Activated naive CD8-positive, alpha-beta T cell treated with anti-CD3 and anti-CD28 coated beads, Interleukin-2, amount 10 ng/mL, durations not matched to agents 7 days and 5 days (primary cell): Measurements from ENCODE around the gene TET3. TPM values are rescaled to one million over a fixed set of nuclear protein-coding genes. Genes with fewer than 3 reads are reported as not detected.

ENCODE experiments used
- ATAC-seq: fragments of 150-1000 bp; cut with Tn5 transposase; one replicate; pipeline ENCODE4 v1.10.0; 2021; ENCODE audit warnings: low read depth, moderate library complexity
- POLR2A ChIA-PET: fragments of 350-600 bp; sonication (Branson Sonifier 250); formaldehyde crosslinking; loops from one replicate; lab custom pipeline; 2021; ENCODE audit warnings: antibody characterized with exemption; lab: Charles Lee
- DNase-seq: peaks from one replicate; pipeline ENCODE4 v3.0.0; 2021
- H3K27ac Mint-ChIP-seq: one replicate; pipeline ENCODE4 v1.8.0; 2022; ENCODE audit warnings: mild to moderate bottlenecking, mixed read lengths
- H3K27me3 Mint-ChIP-seq: one replicate; pipeline ENCODE4 v1.8.0; 2022; ENCODE audit warnings: mild to moderate bottlenecking, moderate library complexity, mixed read lengths
- H3K36me3 Mint-ChIP-seq: one replicate; pipeline ENCODE4 v1.8.0; 2021; ENCODE audit warnings: mild to moderate bottlenecking, mixed read lengths
- H3K4me1 Mint-ChIP-seq: one replicate; pipeline ENCODE4 v1.8.0; 2021; ENCODE audit warnings: mixed read lengths
- H3K4me3 Mint-ChIP-seq: one replicate; pipeline ENCODE4 v1.8.0; 2022; ENCODE audit warnings: mild to moderate bottlenecking, moderate library complexity, mixed read lengths
- H3K9me3 Mint-ChIP-seq: one replicate; pipeline ENCODE4 v1.8.0; 2021; ENCODE audit warnings: mixed read lengths
- total RNA-seq, 2 experiments: library from RNA; stranded (reverse); gene quantifications; one replicate each; pipeline ENCODE4 v1.2.3, GENCODE V29; 2021

The TET3 gene
- total RNA-seq, 2 experiments from 2014 or later, result 19.9 to 21.0 TPM

- Mint-ChIP-seq H3K4me3 (no peak overlapping the region), H3K36me3 (peaks cover 46% of the 10 kb centered on the region), H3K9me3 (no peaks in the 10 kb centered on the region), H3K4me1 (peaks cover 39% of the 10 kb centered on the region), H3K27me3 (no peaks in the 10 kb centered on the region), H3K27ac (peak overlapping the region; percentile 63)
- ATAC-seq (no peak), DNase-seq (no peak)
- POLR2A ChIA-PET, result no interaction called here
Measured at GRCh38 chr2:73952499-73953446, 31.9 kb upstream of the TET3 start.

- H3K4me3 Mint-ChIP-seq, result no peak overlapping the region
- H3K9me3 Mint-ChIP-seq, result peaks cover 1% of the 10 kb centered on the region
- peaks cover 18% of the 10 kb centered on the region for H3K4me1 Mint-ChIP-seq
- DNase-seq, result no peak
- H3K27me3 Mint-ChIP-seq, result no peaks in the 10 kb centered on the region
- H3K36me3 Mint-ChIP-seq, result peaks cover 53% of the 10 kb centered on the region
- ATAC-seq, result no peak
- POLR2A ChIA-PET, result no interaction called here
- H3K27ac Mint-ChIP-seq, result no peak overlapping the region
Measured at GRCh38 chr2:73956218-73956865, 28.4 kb upstream of the TET3 start.

GRCh38 chr2:73961274-73961673, 23.4 kb upstream of the TET3 start:
- no peak for DNase-seq
- POLR2A ChIA-PET, result interaction anchor here (1.5 kb wide), 1 partner anchor 10 kb away, joined by 6 read pairs; no protein-coding TSS in a partner anchor
- peaks cover 19% of the 10 kb centered on the region for H3K4me1 Mint-ChIP-seq
- H3K36me3 Mint-ChIP-seq, result peaks cover 42% of the 10 kb centered on the region
- no peak overlapping the region for H3K27ac Mint-ChIP-seq
- no peak overlapping the region for H3K4me3 Mint-ChIP-seq
- no peaks in the 10 kb centered on the region for H3K27me3 Mint-ChIP-seq
- ATAC-seq, result no peak
- H3K9me3 Mint-ChIP-seq, result peaks cover 2% of the 10 kb centered on the region

- POLR2A ChIA-PET, result interaction anchor here (1.5 kb wide), 1 partner anchor 9 kb away, joined by 6 read pairs; no protein-coding TSS in a partner anchor
- Mint-ChIP-seq H3K36me3 (peaks cover 36% of the 10 kb centered on the region), H3K4me1 (peaks cover 22% of the 10 kb centered on the region), H3K4me3 (no peak overlapping the region), H3K9me3 (peaks cover 4% of the 10 kb centered on the region), H3K27me3 (no peaks in the 10 kb centered on the region), H3K27ac (no peak overlapping the region)
- ATAC-seq, result no peak
- DNase-seq, result no peak
Measured at GRCh38 chr2:73961823-73962615, 22.7 kb upstream of the TET3 start.

- ATAC-seq, result no peak
- no peak for DNase-seq
Measured at GRCh38 chr2:73962798-73963197, 21.9 kb upstream of the TET3 start.

GRCh38 chr2:73963385-73964120, 21.2 kb upstream of the TET3 start:
- peaks cover 28% of the 10 kb centered on the region for H3K36me3 Mint-ChIP-seq
- POLR2A ChIA-PET, result interaction anchor here (0.6 to 0.8 kb wide), 2 partner anchors 37 to 63 kb away, joined by 3 to 6 read pairs; partner anchors contain the start of gene DGUOK
- peaks cover 4% of the 10 kb centered on the region for H3K9me3 Mint-ChIP-seq
- H3K4me3 Mint-ChIP-seq, result no peak overlapping the region
- ATAC-seq (no peak), DNase-seq (no peak)
- peaks cover 20% of the 10 kb centered on the region for H3K4me1 Mint-ChIP-seq
- H3K27me3 Mint-ChIP-seq, result no peaks in the 10 kb centered on the region
- H3K27ac Mint-ChIP-seq, result peak overlapping the region; percentile 40

More at GRCh38 chr2:73962798-73963197, 21.9 kb upstream of the TET3 start:
- peaks cover 4% of the 10 kb centered on the region for H3K9me3 Mint-ChIP-seq
- H3K36me3 Mint-ChIP-seq, result peaks cover 34% of the 10 kb centered on the region
- H3K27ac Mint-ChIP-seq, result no peak overlapping the region
- H3K4me1 Mint-ChIP-seq, result peaks cover 21% of the 10 kb centered on the region
- POLR2A ChIA-PET, result interaction anchor here (1.5 kb wide), 1 partner anchor 8 kb away, joined by 6 read pairs; no protein-coding TSS in a partner anchor
- H3K4me3 Mint-ChIP-seq, result no peak overlapping the region
- H3K27me3 Mint-ChIP-seq, result no peaks in the 10 kb centered on the region

GRCh38 chr2:73964223-73964622, 20.5 kb upstream of the TET3 start:
- DNase-seq (no peak), ATAC-seq (no peak)
- Mint-ChIP-seq H3K9me3 (peaks cover 4% of the 10 kb centered on the region), H3K4me3 (no peak overlapping the region), H3K36me3 (peaks cover 22% of the 10 kb centered on the region), H3K27ac (peak overlapping the region; percentile 40), H3K4me1 (peaks cover 21% of the 10 kb centered on the region), H3K27me3 (no peaks in the 10 kb centered on the region)
- POLR2A ChIA-PET, result interaction anchor here (0.8 kb wide), 1 partner anchor 37 kb away, joined by 6 read pairs; the partner anchor contains the start of gene DGUOK

- Mint-ChIP-seq H3K4me3 (no peak overlapping the region), H3K27ac (peak overlapping the region; percentile 35), H3K9me3 (peaks cover 4% of the 10 kb centered on the region), H3K36me3 (peaks cover 17% of the 10 kb centered on the region), H3K4me1 (peaks cover 28% of the 10 kb centered on the region), H3K27me3 (no peaks in the 10 kb centered on the region)
- POLR2A ChIA-PET, result no interaction called here
- ATAC-seq, result no peak
- DNase-seq, result no peak
Measured at GRCh38 chr2:73965053-73965452, 19.7 kb upstream of the TET3 start.

- Mint-ChIP-seq H3K27ac (peak overlapping the region; percentile 56), H3K4me1 (peaks cover 58% of the 10 kb centered on the region), H3K27me3 (no peaks in the 10 kb centered on the region), H3K4me3 (no peak overlapping the region), H3K9me3 (peaks cover 2% of the 10 kb centered on the region), H3K36me3 (peaks cover 6% of the 10 kb centered on the region)
- POLR2A ChIA-PET, result interaction anchor here (0.6 to 0.7 kb wide), 2 partner anchors 72 to 73 kb away, joined by 3 read pairs; no protein-coding TSS in a partner anchor
- ATAC-seq (no peak), DNase-seq (no peak)
Measured at GRCh38 chr2:73968357-73968937, 16.3 kb upstream of the TET3 start.

GRCh38 chr2:73969356-73969755, 15.4 kb upstream of the TET3 start:
- Mint-ChIP-seq H3K4me1 (peaks cover 54% of the 10 kb centered on the region), H3K27me3 (no peaks in the 10 kb centered on the region), H3K9me3 (peaks cover 2% of the 10 kb centered on the region), H3K4me3 (no peak overlapping the region), H3K27ac (peak overlapping the region; percentile 75), H3K36me3 (peaks cover 3% of the 10 kb centered on the region)
- DNase-seq, result no peak
- no peak for ATAC-seq
- POLR2A ChIA-PET, result interaction anchor here (2.5 to 3.9 kb wide), 2 partner anchors 18 to 42 kb away, joined by 16 to 40 read pairs; partner anchors contain the start of genes DGUOK and TET3

- H3K27me3 Mint-ChIP-seq, result no peaks in the 10 kb centered on the region
- DNase-seq (no peak), ATAC-seq (peak; percentile 11)
- peaks cover 1% of the 10 kb centered on the region for H3K9me3 Mint-ChIP-seq
- H3K36me3 Mint-ChIP-seq, result peaks cover 3% of the 10 kb centered on the region
- peak overlapping the region; percentile 80 for H3K4me3 Mint-ChIP-seq
- peaks cover 48% of the 10 kb centered on the region for H3K4me1 Mint-ChIP-seq
- H3K27ac Mint-ChIP-seq, result peak overlapping the region; percentile 93
- POLR2A ChIA-PET, result interaction anchor here (0.7 to 3.9 kb wide), 10 partner anchors 8 to 208 kb away, joined by 3 to 40 read pairs (median 7); partner anchors contain the start of genes DGUOK, MOB1A and TET3
Measured at GRCh38 chr2:73970141-73970803, 14.4 kb upstream of the TET3 start.
